ENCODE results near the gene SVBP.

GRCh38 chr1:42845866-42846256, 28.7 kb upstream of the SVBP start:
- TF ChIP-seq POLR2AphosphoS5 (IDR thresholded peaks at IDR 0.05; ENCODE audit: low read depth, low read length) (no peak), REST (IDR thresholded peaks at IDR 0.05; ENCODE audit: insufficient read depth in 1 of 2, low read depth in 2 of 2, low read length in 2 of 2) (no peak), SIN3A (IDR thresholded peaks at IDR 0.05; ENCODE audit: borderline replicate concordance, insufficient read depth, low read length) (no peak), TAF1 (IDR thresholded peaks at IDR 0.05; ENCODE audit: borderline replicate concordance, insufficient read depth, low read length) (no peak)
